ENCODE data around the gene SNX17. TPM values are rescaled to one million over a fixed set of nuclear protein-coding genes. Genes with fewer than 3 reads are reported as not detected.

Gene SNX17
- total RNA-seq, 5 donors from 2014 or later (not counting 1 experiment from before 2014, with no cell fraction given), result 77.9 to 130 (median 121) TPM

GRCh38 chr2:27407798-27408491 lies 37.5 kb downstream of the SNX17 start:
- Mint-ChIP-seq H3K4me3 (peak overlapping the region; percentile 84 to 89 (median 85)), H3K36me3 (peaks cover 12% of the 10 kb centered on the region), H3K9me3 (peaks cover 0 to 3% (median 0%) of the 10 kb centered on the region in 3 donors), H3K27me3 (no peaks in the 10 kb centered on the region), H3K27ac (peak overlapping the region in 1 of 2 donors; percentile 74), H3K4me1 (peaks cover 38 to 48% (median 47%) of the 10 kb centered on the region in 3 donors)
- H3K4me1 ChIP-seq (ENCODE audit: control insufficient read depth in 1 of 2, extremely low read depth in 1 of 2, insufficient read depth in 2 of 2, low read length in 2 of 2), result peaks cover 21 to 32% of the 10 kb centered on the region in 2 experiments
- H3K36me3 ChIP-seq (ENCODE audit: control insufficient read depth in 2 of 2, extremely low read depth in 1 of 2, insufficient read depth in 1 of 2, low read length in 1 of 2), result no peaks in the 10 kb centered on the region
- peak overlapping the region; percentile 90 to 99 for H3K4me3 ChIP-seq (ENCODE audit: control insufficient read depth in 1 of 2, extremely low read depth in 1 of 2, low read length in 1 of 2)
- no peaks in the 10 kb centered on the region for H3K27me3 ChIP-seq (replicated peaks in 1 of 2; ENCODE audit: control insufficient read depth in 2 of 2, extremely low read depth in 1 of 2, insufficient read depth in 2 of 2, low read length in 1 of 2)
- H3K27ac ChIP-seq (ENCODE audit: low read length), result peak overlapping the region; percentile 9
- H3K9me3 ChIP-seq, result no peaks in the 10 kb centered on the region
- ChIA-PET CTCF (no interaction called here), POLR2A (no interaction called here)
- WGBS (ENCODE audit: insufficient coverage), result 21% methylated on average over 6 of the region's 16 CpGs
- ATAC-seq (replicated peaks in 1 of 4), result no peak
- DNase-seq, result peak in 1 of 35 experiments; percentile 10

GRCh38 chr2:27408601-27409320 lies 38.3 kb downstream of the SNX17 start:
- no peaks in the 10 kb centered on the region for H3K36me3 ChIP-seq (ENCODE audit: control insufficient read depth in 2 of 2, extremely low read depth in 1 of 2, insufficient read depth in 1 of 2, low read length in 1 of 2)
- CTCF ChIA-PET, result interaction anchor here in 1 of 2 donors (1.0 to 1.5 kb wide), 2 partner anchors 21 to 52 kb away, joined by 3 to 6 read pairs; partner anchors contain the start of gene GTF3C2
- no peaks in the 10 kb centered on the region for H3K27me3 Mint-ChIP-seq

GRCh38 chr2:27409321-27410073 lies 39.1 kb downstream of the SNX17 start, which contains the start of gene PPM1G:
TSS of gene PPM1G (minus strand) at chr2:27409591. CDS start at chr2:27409422, 169 bp downstream.
- H3K9me3 Mint-ChIP-seq, result peaks cover 0 to 3% (median 0%) of the 10 kb centered on the region in 3 donors
- no peaks in the 10 kb centered on the region for H3K27me3 Mint-ChIP-seq
- peaks cover 21 to 30% of the 10 kb centered on the region in 2 experiments for H3K4me1 ChIP-seq (ENCODE audit: control insufficient read depth in 1 of 2, extremely low read depth in 1 of 2, insufficient read depth in 2 of 2, low read length in 2 of 2)
- H3K27ac ChIP-seq (ENCODE audit: low read length), result peak within 1 kb of the TSS; percentile 76
- H3K4me3 ChIP-seq (ENCODE audit: control insufficient read depth in 1 of 2, extremely low read depth in 1 of 2, low read length in 1 of 2), result peak within 1 kb of the TSS; percentile 90 to 99
- DNase-seq (peak; percentile 89 to 98 (median 94)), ATAC-seq (replicated peaks in 1 of 4) (peak; percentile 98 to 99 (median 98))
- H3K36me3 Mint-ChIP-seq, result peaks cover 6% of the 10 kb centered on the region
- H3K27ac Mint-ChIP-seq, result peak within 1 kb of the TSS; percentile 90 to 97
- ChIA-PET POLR2A (interaction anchor here (0.6 to 1.1 kb wide), 6 partner anchors 9 to 29 kb away, joined by 3 to 9 read pairs (median 3); partner anchors contain the start of gene NRBP1 (in 1 of the 2)), CTCF (interaction anchor here in 1 of 2 donors (0.8 to 1.5 kb wide), 6 partner anchors 18 to 53 kb away, joined by 3 to 6 read pairs (median 4); partner anchors contain the start of genes GTF3C2 and ZNF513)
- WGBS (ENCODE audit: insufficient coverage), result under 1% methylated on average over 77 of the region's 82 CpGs
- H3K36me3 ChIP-seq (ENCODE audit: control insufficient read depth in 2 of 2, extremely low read depth in 1 of 2, insufficient read depth in 1 of 2, low read length in 1 of 2), result no peaks in the 10 kb centered on the region
- H3K4me3 Mint-ChIP-seq, result peak within 1 kb of the TSS; percentile 84 to 89 (median 85)
- peaks cover 37 to 39% (median 38%) of the 10 kb centered on the region in 3 donors for H3K4me1 Mint-ChIP-seq
- H3K9me3 ChIP-seq, result no peaks in the 10 kb centered on the region
- H3K27me3 ChIP-seq (replicated peaks in 1 of 2; ENCODE audit: control insufficient read depth in 2 of 2, extremely low read depth in 1 of 2, insufficient read depth in 2 of 2, low read length in 1 of 2), result no peaks in the 10 kb centered on the region

More at GRCh38 chr2:27408601-27409320, 38.3 kb downstream of the SNX17 start:
- H3K4me3 Mint-ChIP-seq, result peak overlapping the region; percentile 84 to 89 (median 85)
- peak overlapping the region; percentile 52 to 74 for H3K27ac Mint-ChIP-seq
- no peaks in the 10 kb centered on the region for H3K27me3 ChIP-seq (replicated peaks in 1 of 2; ENCODE audit: control insufficient read depth in 2 of 2, extremely low read depth in 1 of 2, insufficient read depth in 2 of 2, low read length in 1 of 2)
- H3K9me3 Mint-ChIP-seq, result peaks cover 0 to 3% (median 0%) of the 10 kb centered on the region in 3 donors
- 1% methylated on average over 31 of the region's 33 CpGs for WGBS (ENCODE audit: insufficient coverage)
- peak overlapping the region; percentile 90 to 99 for H3K4me3 ChIP-seq (ENCODE audit: control insufficient read depth in 1 of 2, extremely low read depth in 1 of 2, low read length in 1 of 2)
- DNase-seq, result peak in 2 of 35 experiments; percentile 1 to 24
- no peaks in the 10 kb centered on the region for H3K9me3 ChIP-seq
- H3K4me1 ChIP-seq (ENCODE audit: control insufficient read depth in 1 of 2, extremely low read depth in 1 of 2, insufficient read depth in 2 of 2, low read length in 2 of 2), result peaks cover 21 to 30% of the 10 kb centered on the region in 2 experiments
- peak overlapping the region; percentile 47 for H3K27ac ChIP-seq (ENCODE audit: low read length)
- ATAC-seq (replicated peaks in 1 of 4), result peak in 3 of 4 experiments; percentile 3 to 8 (median 4)
- POLR2A ChIA-PET, result no interaction called here
- peaks cover 7% of the 10 kb centered on the region for H3K36me3 Mint-ChIP-seq
- peaks cover 38 to 43% (median 42%) of the 10 kb centered on the region in 3 donors for H3K4me1 Mint-ChIP-seq

- Mint-ChIP-seq H3K27me3 (no peaks in the 10 kb centered on the region), H3K9me3 (peaks cover 0 to 3% (median 0%) of the 10 kb centered on the region in 3 donors), H3K36me3 (no peaks in the 10 kb centered on the region), H3K4me3 (no peak overlapping the region), H3K4me1 (peaks cover 18 to 19% (median 19%) of the 10 kb centered on the region in 3 donors), H3K27ac (no peak overlapping the region)
- Histone ChIP-seq H3K27me3 (replicated peaks in 1 of 2; ENCODE audit: control insufficient read depth in 2 of 2, extremely low read depth in 1 of 2, insufficient read depth in 2 of 2, low read length in 1 of 2) (no peaks in the 10 kb centered on the region), H3K36me3 (ENCODE audit: control insufficient read depth in 2 of 2, extremely low read depth in 1 of 2, insufficient read depth in 1 of 2, low read length in 1 of 2) (no peaks in the 10 kb centered on the region), H3K4me1 (ENCODE audit: control insufficient read depth in 1 of 2, extremely low read depth in 1 of 2, insufficient read depth in 2 of 2, low read length in 2 of 2) (peaks cover 15 to 21% of the 10 kb centered on the region in 2 experiments), H3K4me3 (ENCODE audit: control insufficient read depth in 1 of 2, extremely low read depth in 1 of 2, low read length in 1 of 2) (no peak overlapping the region), H3K27ac (ENCODE audit: low read length) (no peak overlapping the region), H3K9me3 (no peaks in the 10 kb centered on the region)
- ChIA-PET CTCF (interaction anchor here in 1 of 2 donors (0.6 kb wide), 1 partner anchor 20 kb away, joined by 5 read pairs; no protein-coding TSS in a partner anchor), POLR2A (no interaction called here)
- no peak for ATAC-seq (replicated peaks in 1 of 4)
- WGBS (ENCODE audit: insufficient coverage), result no CpG with 5 or more reads among the region's 9 CpGs
- no peak for DNase-seq
Measured at GRCh38 chr2:27412419-27413152, 42.2 kb downstream of the SNX17 start.

GRCh38 chr2:27416151-27416550 lies 45.7 kb downstream of the SNX17 start:
- Mint-ChIP-seq H3K36me3 (no peaks in the 10 kb centered on the region), H3K4me3 (no peak overlapping the region), H3K4me1 (peaks cover 0 to 2% (median 0%) of the 10 kb centered on the region in 3 donors), H3K27me3 (no peaks in the 10 kb centered on the region), H3K9me3 (peaks cover 0 to 3% (median 0%) of the 10 kb centered on the region in 3 donors), H3K27ac (no peak overlapping the region)
- no peaks in the 10 kb centered on the region for H3K9me3 ChIP-seq
- CTCF ChIA-PET, result no interaction called here
- DNase-seq, result no peak
- H3K27ac ChIP-seq (ENCODE audit: low read length), result no peak overlapping the region
- no peaks in the 10 kb centered on the region for H3K4me1 ChIP-seq (ENCODE audit: control insufficient read depth in 1 of 2, extremely low read depth in 1 of 2, insufficient read depth in 2 of 2, low read length in 2 of 2)
- H3K36me3 ChIP-seq (ENCODE audit: control insufficient read depth in 2 of 2, extremely low read depth in 1 of 2, insufficient read depth in 1 of 2, low read length in 1 of 2), result no peaks in the 10 kb centered on the region
- no peak for ATAC-seq (replicated peaks in 1 of 4)
- POLR2A ChIA-PET, result no interaction called here
- 82% methylated on average over 3 of the region's 6 CpGs for WGBS (ENCODE audit: insufficient coverage)
- no peak overlapping the region for H3K4me3 ChIP-seq (ENCODE audit: control insufficient read depth in 1 of 2, extremely low read depth in 1 of 2, low read length in 1 of 2)
- no peaks in the 10 kb centered on the region for H3K27me3 ChIP-seq (replicated peaks in 1 of 2; ENCODE audit: control insufficient read depth in 2 of 2, extremely low read depth in 1 of 2, insufficient read depth in 2 of 2, low read length in 1 of 2)

Data from T-cell (primary cell).